ENCODE data around the gene GPR141.

DNA sequence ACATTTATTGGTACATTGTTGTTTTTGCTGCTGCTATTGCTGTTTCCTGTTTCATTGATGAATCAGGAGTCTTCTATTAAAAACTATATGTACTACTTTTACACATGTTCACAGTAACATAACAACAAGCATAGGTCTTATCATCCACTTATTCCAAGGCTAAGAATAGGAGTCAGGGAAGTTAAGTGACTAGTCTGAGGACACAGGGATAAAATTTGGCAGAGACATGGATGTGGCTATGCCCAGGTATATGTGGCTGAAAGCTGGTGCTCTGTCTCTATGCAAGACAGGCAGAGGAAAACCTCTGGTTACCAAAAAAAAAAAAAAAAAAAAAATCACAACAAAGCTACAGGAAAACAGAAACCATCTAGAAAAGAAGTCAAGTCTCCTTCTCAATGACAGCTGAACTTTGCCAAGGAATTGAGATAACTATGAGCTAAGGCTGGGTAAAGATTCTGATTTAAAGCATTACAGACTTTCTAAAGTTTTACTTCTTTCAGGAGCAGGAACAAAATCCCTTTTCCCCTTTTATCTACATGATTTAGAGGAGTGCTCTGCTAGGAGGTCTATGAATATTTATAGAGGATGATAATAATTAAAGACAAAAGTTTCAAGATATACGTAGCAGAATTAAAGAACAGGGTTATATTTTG is 70.0 kb downstream of the GPR141 start:
- no peak for TF ChIP-seq TAF1 (IDR thresholded peaks at IDR 0.05; ENCODE audit: low read depth, low read length)
- TF ChIP-seq POLR2AphosphoS5 (IDR thresholded peaks at IDR 0.05; ENCODE audit: low read depth, low read length): no peak
- no peak for TF ChIP-seq SPI1 (IDR thresholded peaks at IDR 0.05; ENCODE audit: low read depth, low read length)
